IMR-90 (cell line): Measurements from ENCODE around the gene RNU1-3. TPM values are rescaled to one million over a fixed set of nuclear protein-coding genes. Genes with fewer than 3 reads are reported as not detected.
"Not testable (repeated sequence)": the region's sequence is repeated elsewhere in the genome, so short reads cannot be mapped to it uniquely, and the experiment has no call there.

Experiments used
- ATAC-seq: fragments of 200-7000 bp; cut with Tn5 transposase; 2 replicates; pipeline ENCODE4 v1.9.1; 2020; ENCODE audit warnings: low read depth, mild to moderate bottlenecking, moderate library complexity
- BruUV-seq: library from RNA; stranded (reverse); fragments of 400-500 nt; replicated peaks from 2 replicates; lab custom pipeline; 2021; lab: Mats Ljungman, UMichigan
- CTCF ChIA-PET: fragments of 300-600 bp; formaldehyde crosslinking; extraction: SDS; loops from one replicate; lab custom pipeline; 2021; ENCODE audit warnings: antibody characterized with exemption; lab: Yijun Ruan, JAX
- POLR2A ChIA-PET: fragments of 300-600 bp; sonication (Branson Sonifier 250); formaldehyde crosslinking; loops from one replicate; lab custom pipeline; 2022; ENCODE audit warnings: antibody characterized with exemption; ENCODE audit not compliant: unreplicated experiment; lab: Charles Lee
- DNase-seq: peaks from one replicate; pipeline ENCODE4 v3.0.0; 2013
- H2AFZ ChIP-seq: replicated peaks from 2 replicates; pipeline ENCODE3; 2013; ENCODE audit warnings: low read length, mild to moderate bottlenecking; ENCODE audit not compliant: poor library complexity
- H2AK5ac ChIP-seq: 2 replicates; pipeline ENCODE4 v1.6.1; 2013; ENCODE audit warnings: low read depth, low read length, inconsistent platforms
- H2AK9ac ChIP-seq: replicated peaks from 2 replicates; pipeline ENCODE3; 2013; ENCODE audit warnings: mild to moderate bottlenecking, low read depth, low read length, moderate library complexity; ENCODE audit not compliant: poor library complexity
- H2BK120ac ChIP-seq: 2 replicates; pipeline ENCODE4 v1.6.1; 2013; ENCODE audit warnings: low read depth, low read length, inconsistent platforms
- H2BK15ac ChIP-seq: 3 replicates; pipeline ENCODE4 v1.6.1; 2013; ENCODE audit warnings: low read depth, low read length, inconsistent platforms
- H2BK20ac ChIP-seq: 2 replicates; pipeline ENCODE4 v1.6.1; 2013; ENCODE audit warnings: low read depth, mild to moderate bottlenecking, inconsistent platforms, low read length, moderate library complexity
- H2BK5ac ChIP-seq: 2 replicates; pipeline ENCODE4 v1.6.1; 2013; ENCODE audit warnings: mild to moderate bottlenecking, low read depth, low read length, inconsistent platforms; ENCODE audit not compliant: poor library complexity, severe bottlenecking
- H3K14ac ChIP-seq: replicated peaks from 2 replicates; pipeline ENCODE4 v1.6.1; 2013; ENCODE audit warnings: low read depth, low read length, inconsistent platforms
- H3K18ac ChIP-seq: 2 replicates; pipeline ENCODE4 v1.6.1; 2013; ENCODE audit warnings: low read depth, low read length, control low read depth
- H3K23ac ChIP-seq: 2 replicates; pipeline ENCODE4 v1.6.1; 2013; ENCODE audit warnings: low read depth, low read length, inconsistent platforms
- H3K27ac ChIP-seq: 2 replicates; pipeline ENCODE4 v1.5.1; 2013; ENCODE audit warnings: mild to moderate bottlenecking, control low read depth, low read length; ENCODE audit not compliant: insufficient read depth
- H3K27me3 ChIP-seq: 2 replicates; pipeline ENCODE4 v1.6.1; 2013; ENCODE audit warnings: low read length; ENCODE audit not compliant: control insufficient read depth, insufficient read depth
- H3K36me3 ChIP-seq: 2 replicates; pipeline ENCODE4 v1.6.1; 2013; ENCODE audit warnings: low read length, mixed read lengths; ENCODE audit not compliant: control insufficient read depth, insufficient read depth
- H3K4ac ChIP-seq: 2 replicates; pipeline ENCODE4 v1.6.1; 2013; ENCODE audit warnings: low read depth, low read length, inconsistent platforms
- H3K4me1 ChIP-seq: 2 replicates; pipeline ENCODE4 v1.6.1; 2013; ENCODE audit warnings: low read length, mixed read lengths; ENCODE audit not compliant: control insufficient read depth, insufficient read depth
- H3K4me2 ChIP-seq: 2 replicates; pipeline ENCODE4 v1.6.1; 2013; ENCODE audit warnings: low read depth, mild to moderate bottlenecking, control low read depth, low read length, moderate library complexity
- H3K4me3 ChIP-seq: 2 replicates; pipeline ENCODE4 v1.5.1; 2013; ENCODE audit warnings: low read depth, mild to moderate bottlenecking, control low read depth, low read length, moderate library complexity; ENCODE audit not compliant: insufficient read depth
- H3K56ac ChIP-seq: 2 replicates; pipeline ENCODE4 v1.6.1; 2013; ENCODE audit warnings: low read length, inconsistent platforms; ENCODE audit not compliant: insufficient read depth; ENCODE audit errors: extremely low read depth
- H3K79me1 ChIP-seq, 2 experiments: 2 replicates each; pipeline ENCODE4 v1.6.1; 2013; ENCODE audit warnings: low read length in 2 of 2, inconsistent platforms in 1 of 2, low read depth in 1 of 2
- H3K9ac ChIP-seq: 2 replicates; pipeline ENCODE4 v1.6.1; 2013; ENCODE audit warnings: low read depth, low read length, control low read depth
- H3K9me1 ChIP-seq: 2 replicates; pipeline ENCODE4 v1.6.1; 2013; ENCODE audit warnings: low read length, inconsistent platforms; ENCODE audit not compliant: insufficient read depth
- H3K9me3 ChIP-seq: 2 replicates; pipeline ENCODE4 v1.6.1; 2013; ENCODE audit warnings: low read length; ENCODE audit not compliant: control insufficient read depth, insufficient read depth
- H4K20me1 ChIP-seq: 2 replicates; pipeline ENCODE4 v1.6.1; 2013; ENCODE audit warnings: low read length, inconsistent platforms; ENCODE audit not compliant: insufficient read depth
- H4K5ac ChIP-seq: 2 replicates; pipeline ENCODE4 v1.6.1; 2013; ENCODE audit warnings: mild to moderate bottlenecking, low read depth, low read length, control low read depth
- H4K8ac ChIP-seq, 2 experiments: 2 replicates each; pipeline ENCODE4 v1.6.1; 2013; ENCODE audit warnings: low read depth in 2 of 2, low read length in 2 of 2, control low read depth in 1 of 2, inconsistent platforms in 1 of 2
- H4K91ac ChIP-seq: 2 replicates; pipeline ENCODE4 v1.6.1; 2013; ENCODE audit warnings: low read depth, low read length, inconsistent platforms; ENCODE audit not compliant: insufficient read depth
- FOS ChIP-seq: fragments of 150-350 bp; IDR thresholded peaks from 2 replicates; pipeline ENCODE4 v1.6.1; 2016; ENCODE audit warnings: low read depth, low read length
- MAZ ChIP-seq: IDR thresholded peaks from 2 replicates; pipeline ENCODE4 v1.6.1; 2012; ENCODE audit warnings: low read depth, mild to moderate bottlenecking, low read length, improper control_type of control experiment, moderate library complexity, borderline replicate concordance
- RCOR1 ChIP-seq: IDR thresholded peaks from 2 replicates; pipeline ENCODE4 v1.6.1; 2012; ENCODE audit warnings: mild to moderate bottlenecking, low read length, improper control_type of control experiment; ENCODE audit not compliant: insufficient replicate concordance
- RFX5 ChIP-seq: IDR thresholded peaks from 2 replicates; pipeline ENCODE4 v1.8.0; 2012; ENCODE audit warnings: low read depth, mild to moderate bottlenecking, low read length, moderate library complexity
- WGBS, 2 experiments: methylation state at CpG; one replicate each; pipeline versions ENCODE4 v1.1.5 to v1.1.7; 2013; ENCODE audit warnings: missing lambda C conversion rate in 2 of 2; ENCODE audit not compliant: insufficient read length in 1 of 2; ENCODE audit errors: extremely low coverage in 2 of 2; 5-methylcytosine and 5-hydroxymethylcytosine counted together
- dilution Hi-C: fragments of 300-500 bp; cut with HindIII; formaldehyde crosslinking; loops from one replicate; pipeline ENCODE4 v1.14.3; 2018; ENCODE audit warnings: low sequenced_read_pairs; ENCODE audit not compliant: unreplicated experiment
- in situ Hi-C: fragments of 300-500 bp; cut with MboI; formaldehyde crosslinking; loops from 3 replicates; pipeline ENCODE4 v1.14.3; 2019; ENCODE audit warnings: low sequenced_read_pairs, inconsistent platforms, mixed read lengths
- intact Hi-C: fragments of 100-400 bp; cut with micrococcal nuclease; formaldehyde crosslinking; loops from 2 replicates; pipeline ENCODE4 v1.10.0; 2022
- polyA plus RNA-seq, 3 experiments: library from polyadenylated mRNA; depleted of rRNA; stranded (reverse); fragments of >200 nt; gene quantifications; 2 replicates each; pipeline ENCODE4 v1.2.3, GENCODE V29; 2012; ENCODE audit warnings: low replicate concordance in 1 of 3
- total RNA-seq: library from RNA; depleted of rRNA; stranded (reverse); fragments of >200 nt; gene quantifications from 2 replicates; pipeline ENCODE4 v1.2.3, GENCODE V29; 2012

Gene RNU1-3
- total and polyA plus RNA-seq, 2 of the 4 experiments (the other 2 are of a cell fraction): under 0.01 TPM; not detected in 1

DNA sequence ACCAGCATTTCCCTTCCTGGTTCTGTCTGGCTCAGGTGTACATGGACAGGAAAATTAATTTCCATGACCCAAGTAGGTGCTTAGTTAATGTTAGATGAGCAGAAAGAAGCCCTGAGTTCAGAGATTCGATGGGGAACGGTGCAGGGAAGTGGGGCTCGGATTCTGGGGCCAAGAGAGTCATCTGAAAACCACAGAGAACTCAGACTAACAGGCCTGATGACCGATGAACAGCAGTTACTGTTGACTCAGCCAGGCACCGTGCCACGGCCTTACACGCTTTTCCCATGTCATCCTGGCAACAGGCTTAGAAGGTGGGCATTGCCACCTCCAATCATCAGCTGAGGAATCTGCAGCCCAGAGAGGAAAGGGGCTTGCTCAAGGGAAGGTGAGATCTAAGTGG is 43.4 kb downstream of the RNU1-3 start:
- H3K9me1 ChIP-seq, H2BK120ac ChIP-seq, intact Hi-C loops, H4K5ac ChIP-seq, H3K27ac ChIP-seq, H3K79me1 ChIP-seq, H2AFZ ChIP-seq, H3K4me3 ChIP-seq, H3K18ac ChIP-seq, H3K23ac ChIP-seq, H3K9me3 ChIP-seq, H3K4me2 ChIP-seq, H3K56ac ChIP-seq, H4K91ac ChIP-seq, dilution Hi-C loops, H2BK20ac ChIP-seq, BruUV-seq, H3K4me1 ChIP-seq, H3K27me3 ChIP-seq, H4K20me1 ChIP-seq, H2BK15ac ChIP-seq, H3K4ac ChIP-seq, H4K8ac ChIP-seq, H3K14ac ChIP-seq, H2AK9ac ChIP-seq, POLR2A ChIA-PET, H2AK5ac ChIP-seq, H2BK5ac ChIP-seq, H3K9ac ChIP-seq: not testable (repeated sequence)
- WGBS, 2 experiments: 62% methylated on average over 4 of the region's 7 CpGs; no CpG with 5 or more reads in 1 of the 2 experiments
- peak; percentile 86 for DNase-seq
- CTCF ChIA-PET: interaction anchor here (0.6 kb wide), 1 partner anchor 79 kb away, joined by 3 read pairs; no protein-coding TSS in a partner anchor
- TF ChIP-seq RFX5: peak; percentile 48; the same call in 1 of the 2 replicates
- TF ChIP-seq MAZ: 0 out of 2 replicates have a peak, but pooled peaks have one; percentile 37
- 0 out of 2 replicates have a peak, but pooled peaks have one; percentile 11 for TF ChIP-seq FOS
- peak; percentile 21 for TF ChIP-seq RCOR1
- H3K36me3 ChIP-seq: peaks cover 28% of the 10 kb centered on the region
- peak; percentile 3; the same call in 1 of the 2 replicates for ATAC-seq
- in situ Hi-C loops: loop anchor here (5.0 to 25.0 kb wide), 2 partner anchors 324 to 414 kb away; no protein-coding TSS in a partner anchor
